NCI-H446 (cell line): ENCODE data around the gene BCKDHA.
"Not testable (repeated sequence)": the region's sequence is repeated elsewhere in the genome, so short reads cannot be mapped to it uniquely, and the experiment has no call there.

ENCODE experiments used
- DNase-seq, 2 experiments: peaks; one replicate each; lab custom pipeline; 2025; lab: John Stamatoyannopoulos, UW

The BCKDHA gene

DNA sequence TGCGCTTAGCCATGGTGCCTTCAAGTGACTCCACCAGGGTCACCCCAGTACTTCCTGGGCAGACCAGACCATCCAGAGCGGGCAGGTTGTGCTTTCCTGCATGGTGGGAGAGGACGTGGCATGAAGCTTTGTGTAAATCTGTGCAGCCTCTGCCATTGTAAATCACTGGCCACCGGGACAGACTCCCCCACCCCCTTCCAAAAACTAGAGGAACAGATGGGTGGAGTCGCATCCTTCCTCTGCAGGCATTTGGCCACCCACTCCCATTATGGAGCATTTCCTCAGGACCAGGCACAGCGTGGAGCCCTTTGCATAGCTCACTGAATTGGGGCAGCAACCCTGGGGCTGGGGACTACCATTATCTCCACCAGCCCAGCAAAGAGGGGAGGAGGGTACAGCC is 8.2 kb downstream of the BCKDHA start:
- no peak for DNase-seq

DNA sequence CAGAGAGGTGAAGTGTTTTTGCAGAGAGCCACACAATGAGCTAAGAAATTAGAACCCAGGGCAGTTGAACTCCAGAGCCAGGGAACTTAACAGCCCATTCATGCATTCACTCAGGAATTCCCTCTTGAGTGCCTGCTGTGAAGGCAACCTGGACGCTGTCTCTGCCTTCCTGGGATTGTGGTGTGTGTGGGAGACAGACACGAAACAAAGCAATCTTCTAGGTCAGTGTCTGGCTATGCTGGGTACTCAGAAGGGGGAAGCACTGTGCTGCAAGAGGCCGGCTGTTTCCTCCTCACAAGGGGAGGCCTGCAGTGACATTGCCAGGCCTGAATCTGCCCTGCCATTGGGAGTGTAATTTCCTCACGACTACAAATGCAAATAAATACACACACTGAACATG is 9.7 kb downstream of the BCKDHA start:
- DNase-seq: no peak

DNA sequence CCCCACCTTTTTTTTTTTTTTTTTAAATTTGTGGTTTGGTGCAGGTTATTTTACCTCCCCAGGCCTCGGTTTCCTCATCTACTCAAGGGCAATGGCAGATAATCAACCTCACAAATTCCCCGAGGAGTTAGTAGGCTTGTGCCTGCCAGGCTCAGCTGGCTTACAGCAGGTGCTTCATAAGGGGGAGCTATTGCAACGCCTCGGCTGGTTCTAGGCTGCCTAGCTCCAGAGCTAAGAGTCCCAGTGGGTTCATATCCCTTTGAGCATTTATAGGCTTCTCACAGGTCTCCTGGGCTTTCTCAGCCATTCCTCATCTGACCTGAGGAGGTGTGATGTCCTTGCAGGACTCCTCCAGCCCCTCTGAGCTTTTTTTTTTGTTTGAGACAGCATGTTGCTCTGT is 10.6 kb downstream of the BCKDHA start:
- DNase-seq: no peak

GRCh38 chr19:41408846-41409245 is 11.2 kb downstream of the BCKDHA start:
- not testable (repeated sequence) for DNase-seq

GRCh38 chr19:41409288-41409687 is 11.7 kb downstream of the BCKDHA start:
- no peak for DNase-seq

- DNase-seq: no peak
Observed at GRCh38 chr19:41410336-41411054, 12.9 kb downstream of the BCKDHA start.

DNA sequence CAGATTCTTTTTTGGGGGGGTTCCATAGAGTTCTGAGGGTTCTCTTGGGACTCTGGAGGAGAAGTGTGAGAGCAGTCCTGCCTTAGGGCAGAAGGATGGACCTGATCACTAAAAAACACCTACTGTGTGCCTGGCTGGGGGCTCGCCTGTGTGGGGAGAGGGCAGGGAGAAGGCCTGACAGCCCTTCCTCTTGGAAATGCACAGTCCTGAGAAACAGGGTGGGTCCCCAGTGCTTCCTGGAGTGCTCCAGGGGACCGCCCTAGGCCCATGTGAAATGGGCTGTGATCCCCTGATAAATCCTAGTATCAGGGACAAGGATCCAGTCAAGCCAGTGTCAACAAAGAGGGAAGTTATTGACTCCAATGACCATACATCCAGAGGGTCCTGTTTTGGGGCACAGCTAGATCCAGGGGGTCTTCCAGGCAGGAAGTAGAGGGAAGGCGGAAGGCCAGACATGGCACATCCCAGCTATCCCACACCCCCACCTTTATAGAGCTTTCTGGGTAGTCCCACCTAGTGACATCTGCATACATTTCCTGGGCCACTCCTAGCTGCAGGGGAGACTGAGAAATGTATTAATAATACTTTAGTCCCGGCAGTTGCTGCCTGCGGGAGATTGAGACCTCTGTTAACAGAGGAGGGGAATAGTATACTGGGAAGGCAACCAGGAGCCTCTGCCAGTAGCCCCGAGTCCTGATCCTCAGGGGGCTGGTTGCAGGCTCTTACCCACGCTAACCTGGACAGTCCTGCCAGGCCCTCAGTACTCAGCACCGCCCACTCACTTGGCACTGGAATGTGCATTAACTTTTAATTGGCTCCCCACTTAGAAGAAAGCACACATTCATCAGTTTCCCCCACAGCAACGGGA is 13.7 kb downstream of the BCKDHA start:
- DNase-seq: no peak

GRCh38 chr19:41411968-41412265 is 14.3 kb downstream of the BCKDHA start:
- no peak for DNase-seq

DNA sequence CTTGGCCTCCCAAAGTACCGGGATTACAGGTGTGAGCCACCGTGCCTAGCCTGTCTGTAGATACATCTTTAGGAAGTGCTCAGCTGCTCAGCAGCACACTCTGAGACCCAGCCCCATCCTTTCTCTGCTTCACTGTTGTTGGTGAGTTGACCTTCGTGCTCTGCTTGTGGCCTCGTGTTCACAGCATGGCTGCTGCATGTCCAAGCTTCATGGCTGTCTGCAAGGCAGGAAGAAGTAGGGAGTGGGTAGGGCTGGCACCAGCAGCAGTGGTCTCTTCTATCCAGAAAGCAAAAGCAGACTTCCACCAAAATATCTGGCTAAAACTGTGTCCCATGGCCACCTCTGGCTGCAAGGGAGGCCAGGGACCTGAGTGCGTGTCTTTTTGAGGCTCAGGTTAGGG is 15.3 kb downstream of the BCKDHA start:
- no peak for DNase-seq

- no peak for DNase-seq
Observed at GRCh38 chr19:41413947-41414346, 16.3 kb downstream of the BCKDHA start.

GRCh38 chr19:41414461-41414860 is 16.8 kb downstream of the BCKDHA start:
- no peak for DNase-seq

GRCh38 chr19:41415154-41415571 is 17.5 kb downstream of the BCKDHA start:
- no peak for DNase-seq

GRCh38 chr19:41416194-41416674 is 18.6 kb downstream of the BCKDHA start:
- DNase-seq: no peak

- no peak for DNase-seq
Observed at GRCh38 chr19:41420101-41420880, 22.7 kb downstream of the BCKDHA start.

- no peak for DNase-seq
Observed at GRCh38 chr19:41421314-41421713, 23.7 kb downstream of the BCKDHA start.

- DNase-seq: no peak
Observed at GRCh38 chr19:41421973-41422372, 24.4 kb downstream of the BCKDHA start.

GRCh38 chr19:41422456-41422855 is 24.8 kb downstream of the BCKDHA start:
- no peak for DNase-seq

DNA sequence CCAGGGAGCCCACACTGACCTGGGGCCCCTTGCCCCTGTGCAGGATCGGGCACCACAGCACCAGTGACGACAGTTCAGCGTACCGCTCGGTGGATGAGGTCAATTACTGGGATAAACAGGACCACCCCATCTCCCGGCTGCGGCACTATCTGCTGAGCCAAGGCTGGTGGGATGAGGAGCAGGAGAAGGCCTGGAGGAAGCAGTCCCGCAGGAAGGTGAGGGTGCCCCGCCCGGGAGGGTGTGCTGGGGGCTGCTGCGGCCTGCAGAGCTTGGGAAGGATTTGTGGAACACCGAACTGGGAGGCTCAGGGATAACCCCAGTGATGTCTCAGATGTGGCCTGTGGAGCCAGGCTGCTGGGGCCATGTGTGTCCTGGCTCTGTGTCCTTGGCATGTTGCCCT is 25.3 kb downstream of the BCKDHA start:
- DNase-seq: no peak

GRCh38 chr19:41424335-41425173 is 26.9 kb downstream of the BCKDHA start:
- no peak for DNase-seq

- DNase-seq: no peak
Observed at GRCh38 chr19:41425174-41426115, 27.8 kb downstream of the BCKDHA start.
